Measurements from ENCODE around the gene ZNF512. TPM values are rescaled to one million over a fixed set of nuclear protein-coding genes. Genes with fewer than 3 reads are reported as not detected.
"Not testable (repeated sequence)": the region's sequence is repeated elsewhere in the genome, so short reads cannot be mapped to it uniquely, and the experiment has no call there.

ZNF512 gene
- total RNA-seq, 2 donors from 2014 or later, result 13.8 to 14.6 TPM

- Histone ChIP-seq H3K9ac (ENCODE audit: low read depth in 2 of 2, low read length in 2 of 2) (no peak overlapping the region), H3K4me1 (no peaks in the 10 kb centered on the region), H3K27me3 (no peaks in the 10 kb centered on the region), H3K36me3 (peaks cover 8% of the 10 kb centered on the region), H3K4me3 (no peak overlapping the region), H3K27ac (no peak overlapping the region), H3K9me3 (no peaks in the 10 kb centered on the region)
- no peak for DNase-seq
- no peak for TF ChIP-seq CTCF (IDR thresholded peaks at IDR 0.05)
- intact Hi-C loops (cut with DNase I), result no loop called here
These were observed 32.5 kb downstream of the ZNF512 start for GRCh38 chr2:27615316-27615715.

- DNase-seq, result no peak
- Histone ChIP-seq H3K27ac (no peak overlapping the region), H3K9ac (ENCODE audit: low read depth in 2 of 2, low read length in 2 of 2) (no peak overlapping the region), H3K36me3 (peaks cover 8% of the 10 kb centered on the region), H3K4me3 (no peak overlapping the region), H3K4me1 (no peaks in the 10 kb centered on the region), H3K27me3 (no peaks in the 10 kb centered on the region), H3K9me3 (no peaks in the 10 kb centered on the region)
- TF ChIP-seq CTCF (IDR thresholded peaks at IDR 0.05), result no peak
- intact Hi-C loops (cut with DNase I), result no loop called here
These were observed 38.7 kb downstream of the ZNF512 start for GRCh38 chr2:27621524-27621923.

GRCh38 chr2:27622921-27623384 lies 40.1 kb downstream of the ZNF512 start:
- Histone ChIP-seq H3K9me3 (no peaks in the 10 kb centered on the region), H3K27ac (no peak overlapping the region), H3K4me3 (no peak overlapping the region), H3K9ac (ENCODE audit: low read depth in 2 of 2, low read length in 2 of 2) (no peak overlapping the region), H3K27me3 (no peaks in the 10 kb centered on the region), H3K36me3 (no peaks in the 10 kb centered on the region), H3K4me1 (no peaks in the 10 kb centered on the region)
- DNase-seq, result no peak
- no peak for TF ChIP-seq CTCF (IDR thresholded peaks at IDR 0.05)
- intact Hi-C loops (cut with DNase I), result no loop called here

- Histone ChIP-seq H3K4me1 (peaks cover 6% of the 10 kb centered on the region), H3K9ac (ENCODE audit: low read depth in 2 of 2, low read length in 2 of 2) (no peak overlapping the region), H3K9me3 (no peaks in the 10 kb centered on the region), H3K36me3 (no peaks in the 10 kb centered on the region), H3K4me3 (no peak overlapping the region), H3K27ac (no peak overlapping the region), H3K27me3 (no peaks in the 10 kb centered on the region)
- no peak for TF ChIP-seq CTCF (IDR thresholded peaks at IDR 0.05)
- no peak for DNase-seq
- intact Hi-C loops (cut with DNase I), result no loop called here
These were observed 42.1 kb downstream of the ZNF512 start for GRCh38 chr2:27624943-27625342.

- H3K27ac ChIP-seq; intact Hi-C loops (cut with DNase I); H3K36me3 ChIP-seq: not testable (repeated sequence)
These were observed 43.5 kb downstream of the ZNF512 start for GRCh38 chr2:27626323-27626722.

GRCh38 chr2:27626921-27627320 lies 44.1 kb downstream of the ZNF512 start:
- H3K9ac ChIP-seq (ENCODE audit: low read depth in 2 of 2, low read length in 2 of 2); H3K9me3 ChIP-seq; H3K27me3 ChIP-seq; intact Hi-C loops (cut with DNase I); H3K36me3 ChIP-seq; DNase-seq; H3K4me3 ChIP-seq; H3K4me1 ChIP-seq: not testable (repeated sequence)
- peak overlapping the region; percentile 20 for H3K27ac ChIP-seq

More at GRCh38 chr2:27626323-27626722, 43.5 kb downstream of the ZNF512 start:
- not testable (repeated sequence) for H3K9me3 ChIP-seq; H3K4me3 ChIP-seq; DNase-seq; H3K4me1 ChIP-seq; H3K27me3 ChIP-seq; H3K9ac ChIP-seq (ENCODE audit: low read depth in 2 of 2, low read length in 2 of 2)

Data from colonic mucosa (tissue), 4 donors.